H9 (cell line): ENCODE data around the gene LRMDA. TPM values are rescaled to one million over a fixed set of nuclear protein-coding genes. Genes with fewer than 3 reads are reported as not detected.

Source experiments
- DNase-seq: peaks from one replicate; pipeline ENCODE4 v3.0.0-alpha.2; 2017
- H2AFZ ChIP-seq: one replicate; pipeline ENCODE4 v1.6.1; 2013; ENCODE audit warnings: mild to moderate bottlenecking, low read length, control low read depth, moderate library complexity
- H2AK5ac ChIP-seq: 2 replicates; pipeline ENCODE4 v1.6.1; 2013; ENCODE audit warnings: low read length, control low read depth, mixed read lengths; ENCODE audit not compliant: insufficient read length
- H2BK120ac ChIP-seq: one replicate; pipeline ENCODE4 v1.6.1; 2013; ENCODE audit warnings: low read depth, mild to moderate bottlenecking, low read length, control low read depth, inconsistent platforms; ENCODE audit not compliant: poor library complexity, severe bottlenecking
- H2BK12ac ChIP-seq: 2 replicates; pipeline ENCODE4 v1.6.1; 2013; ENCODE audit warnings: low read length, control low read depth, mixed read lengths, low read depth; ENCODE audit not compliant: insufficient read length
- H2BK15ac ChIP-seq: 2 replicates; pipeline ENCODE4 v1.6.1; 2013; ENCODE audit warnings: low read depth, low read length, control low read depth
- H2BK20ac ChIP-seq: one replicate; pipeline ENCODE4 v1.6.1; 2013; ENCODE audit warnings: low read depth, mild to moderate bottlenecking, low read length, control low read depth, inconsistent platforms; ENCODE audit not compliant: poor library complexity, severe bottlenecking
- H2BK5ac ChIP-seq: 2 replicates; pipeline ENCODE4 v1.6.1; 2013; ENCODE audit warnings: low read length, control low read depth, mixed read lengths; ENCODE audit not compliant: insufficient read length
- H3K14ac ChIP-seq: 2 replicates; pipeline ENCODE4 v1.6.1; 2013; ENCODE audit warnings: low read length, control low read depth; ENCODE audit not compliant: insufficient read depth
- H3K18ac ChIP-seq: 2 replicates; pipeline ENCODE4 v1.6.1; 2013; ENCODE audit warnings: low read depth, mild to moderate bottlenecking, mixed read lengths, low read length, control low read depth; ENCODE audit not compliant: insufficient read length
- H3K23ac ChIP-seq: 2 replicates; pipeline ENCODE4 v1.6.1; 2013; ENCODE audit warnings: low read length, control low read depth, mixed read lengths, low read depth; ENCODE audit not compliant: insufficient read length
- H3K23me2 ChIP-seq: 2 replicates; pipeline ENCODE4 v1.6.1; 2013; ENCODE audit warnings: low read depth, mild to moderate bottlenecking, mixed read lengths, low read length, control low read depth; ENCODE audit not compliant: insufficient read length, poor library complexity, severe bottlenecking
- H3K27ac ChIP-seq: 2 replicates; pipeline ENCODE4 v1.5.1; 2013; ENCODE audit warnings: low read length, control low read depth, mixed read lengths, low read depth; ENCODE audit not compliant: insufficient read length
- H3K27me3 ChIP-seq: 2 replicates; pipeline ENCODE4 v1.6.1; 2013; ENCODE audit warnings: low read length, control low read depth, inconsistent platforms; ENCODE audit not compliant: insufficient read depth
- H3K4ac ChIP-seq: 2 replicates; pipeline ENCODE4 v1.6.1; 2013; ENCODE audit warnings: low read depth, mild to moderate bottlenecking, control low read depth, inconsistent platforms, low read length, moderate library complexity
- H3K4me1 ChIP-seq: 2 replicates; pipeline ENCODE4 v1.6.1; 2013; ENCODE audit warnings: low read length, control low read depth, inconsistent platforms; ENCODE audit not compliant: insufficient read depth
- H3K4me2 ChIP-seq: 2 replicates; pipeline ENCODE4 v1.6.1; 2013; ENCODE audit warnings: low read length, control low read depth, mixed read lengths; ENCODE audit not compliant: insufficient read length, insufficient read depth
- H3K56ac ChIP-seq: 2 replicates; pipeline ENCODE4 v1.6.1; 2013; ENCODE audit warnings: low read depth, mild to moderate bottlenecking, mixed read lengths, low read length, control low read depth; ENCODE audit not compliant: insufficient read length
- H3K79me1 ChIP-seq: 2 replicates; pipeline ENCODE4 v1.6.1; 2013; ENCODE audit warnings: low read depth, mild to moderate bottlenecking, moderate library complexity, low read length, control low read depth, inconsistent platforms; ENCODE audit not compliant: insufficient read depth, poor library complexity, severe bottlenecking
- H3K79me2 ChIP-seq: 2 replicates; pipeline ENCODE4 v1.6.1; 2013; ENCODE audit warnings: low read length, control low read depth, inconsistent platforms; ENCODE audit not compliant: insufficient read depth
- H3K9ac ChIP-seq: 2 replicates; pipeline ENCODE4 v1.6.1; 2013; ENCODE audit warnings: low read length, control low read depth, mixed read lengths; ENCODE audit not compliant: insufficient read length; ENCODE audit errors: extremely low read depth
- H3K9me3 ChIP-seq: one replicate; pipeline ENCODE4 v1.6.1; 2013; ENCODE audit warnings: low read depth, low read length, inconsistent platforms; ENCODE audit not compliant: control insufficient read depth
- H3T11ph ChIP-seq: one replicate; pipeline ENCODE4 v1.6.1; 2013; ENCODE audit warnings: mild to moderate bottlenecking, low read length, control low read depth, inconsistent platforms
- H4K20me1 ChIP-seq: one replicate; pipeline ENCODE4 v1.6.1; 2013; ENCODE audit not compliant: control insufficient read depth, insufficient read length, insufficient read depth
- H4K5ac ChIP-seq: 2 replicates; pipeline ENCODE4 v1.6.1; 2013; ENCODE audit warnings: low read depth, mild to moderate bottlenecking, mixed read lengths, low read length, control low read depth; ENCODE audit not compliant: insufficient read length
- H4K8ac ChIP-seq: replicated peaks from 2 replicates; pipeline ENCODE4 v1.6.1; 2013; ENCODE audit warnings: low read length, control low read depth, mixed read lengths, low read depth; ENCODE audit not compliant: insufficient read length
- H4K91ac ChIP-seq: 2 replicates; pipeline ENCODE4 v1.6.1; 2013; ENCODE audit warnings: low read depth, mild to moderate bottlenecking, moderate library complexity, mixed read lengths, low read length, control low read depth; ENCODE audit not compliant: insufficient read length
- H3K27ac Mint-ChIP-seq, 3 experiments: 2 replicates in 2 of 3; 3 replicates in 1 of 3; pipeline ENCODE4 v1.8.0; 2020 to 2021; ENCODE audit warnings: mixed read lengths in 3 of 3, mild to moderate bottlenecking in 1 of 3, moderate library complexity in 1 of 3
- H3K27me3 Mint-ChIP-seq: 2 replicates; pipeline ENCODE4 v1.8.0; 2021; ENCODE audit warnings: low read depth, mild to moderate bottlenecking, moderate library complexity, mixed read lengths
- H3K36me3 Mint-ChIP-seq, 3 experiments: 2 replicates in 2 of 3; 3 replicates in 1 of 3; pipeline ENCODE4 v1.8.0; 2020 to 2021; ENCODE audit warnings: low read depth in 3 of 3, mixed read lengths in 3 of 3; ENCODE audit not compliant: insufficient read depth in 1 of 3
- H3K4me1 Mint-ChIP-seq, 2 experiments: 2 replicates each; pipeline ENCODE4 v1.8.0; 2020; ENCODE audit warnings: mixed read lengths in 2 of 2
- H3K4me3 Mint-ChIP-seq, 2 experiments: 2 replicates in 1 of 2; 3 replicates in 1 of 2; pipeline ENCODE4 v1.8.0; 2020 to 2021; ENCODE audit warnings: mild to moderate bottlenecking in 2 of 2, mixed read lengths in 2 of 2, moderate library complexity in 1 of 2
- H3K9me3 Mint-ChIP-seq, 2 experiments: 2 replicates in 1 of 2; 3 replicates in 1 of 2; pipeline ENCODE4 v1.8.0; 2020; ENCODE audit warnings: mild to moderate bottlenecking in 2 of 2, mixed read lengths in 2 of 2, moderate library complexity in 1 of 2
- CTCF ChIP-seq: fragments of 200-600 bp; sonication (generic); conservative IDR thresholded peaks from 3 replicates; pipeline ENCODE4 v1.8.0; 2021; ENCODE audit warnings: antibody characterized with exemption, mild to moderate bottlenecking
- WGBS: extraction: QIAGEN DNeasy Blood & Tissue Kit; methylation state at CpG from one replicate; pipeline ENCODE4 v1.1.7; 2013; ENCODE audit warnings: missing lambda C conversion rate, low lambda C conversion rate, mixed read lengths; ENCODE audit not compliant: insufficient read length; ENCODE audit errors: extremely low coverage; 5-methylcytosine and 5-hydroxymethylcytosine counted together
- total RNA-seq: library from RNA; stranded (reverse); gene quantifications from 2 replicates; pipeline ENCODE4 v1.2.1, GENCODE V29; 2021

The LRMDA gene
- total RNA-seq, 1 experiment from 2014 or later, result 1.8 TPM

GRCh38 chr10:76436981-76437380, 1005.6 kb downstream of the LRMDA start:
- no peak overlapping the region for H3K4me3 Mint-ChIP-seq
- no peaks in the 10 kb centered on the region for H3K27me3 Mint-ChIP-seq
- no peak overlapping the region for H3K56ac ChIP-seq
- TF ChIP-seq CTCF, result no peak
- H3K4ac ChIP-seq, result no peak overlapping the region
- H3K4me1 Mint-ChIP-seq, result peaks cover 11 to 17% of the 10 kb centered on the region in 2 experiments
- H4K20me1 ChIP-seq, result no peaks in the 10 kb centered on the region
- no peak overlapping the region for H4K91ac ChIP-seq
- no peaks in the 10 kb centered on the region for H3K9me3 Mint-ChIP-seq
- no peaks in the 10 kb centered on the region for H3K27me3 ChIP-seq
- DNase-seq, result no peak
- no peak overlapping the region for H3K14ac ChIP-seq
- no peak overlapping the region for H3K23ac ChIP-seq
- no peak overlapping the region for H2BK12ac ChIP-seq
- no peaks in the 10 kb centered on the region for H3K79me2 ChIP-seq
- no peak overlapping the region for H4K5ac ChIP-seq
- H3K36me3 Mint-ChIP-seq, result no peaks in the 10 kb centered on the region
- no peak overlapping the region for H2AFZ ChIP-seq
- no peaks in the 10 kb centered on the region for H3K9me3 ChIP-seq
- no peak overlapping the region for H2BK15ac ChIP-seq
- H3K79me1 ChIP-seq, result no peaks in the 10 kb centered on the region
- no peaks in the 10 kb centered on the region for H3K23me2 ChIP-seq
- H3K27ac Mint-ChIP-seq, result no peak overlapping the region
- no peak overlapping the region for H3K18ac ChIP-seq
- no peak overlapping the region for H2BK20ac ChIP-seq
- no peak overlapping the region for H4K8ac ChIP-seq
- H3K9ac ChIP-seq, result no peak overlapping the region
- no peak overlapping the region for H2AK5ac ChIP-seq
- H3K27ac ChIP-seq, result no peak overlapping the region
- no peak overlapping the region for H3T11ph ChIP-seq
- H2BK120ac ChIP-seq, result no peak overlapping the region
- H2BK5ac ChIP-seq, result no peak overlapping the region
- peaks cover 11% of the 10 kb centered on the region for H3K4me1 ChIP-seq
- no CpG with 5 or more reads among the region's 1 CpG for WGBS
- no peak overlapping the region for H3K4me2 ChIP-seq
